Measurements from ENCODE around the gene FKBP1A.

Gene FKBP1A

GRCh38 chr20:1320902-1321653 lies 71.8 kb downstream of the FKBP1A start:
- no peak for DNase-seq

GRCh38 chr20:1320016-1320415 lies 72.8 kb downstream of the FKBP1A start:
- DNase-seq: no peak

GRCh38 chr20:1319462-1319861 lies 73.4 kb downstream of the FKBP1A start:
- no peak for DNase-seq

GRCh38 chr20:1319051-1319450 lies 73.8 kb downstream of the FKBP1A start:
- no peak for DNase-seq
